NB4 (cell line): ENCODE measurements around the gene TTC21B.
A peak's percentile ranks its signal among the peaks of the same experiment; 100 is the strongest.

Experiments used
- DNase-seq: peaks from one replicate; pipeline ENCODE4 v3.0.0; 2010; ENCODE audit warnings: low read depth
- H3K4me3 ChIP-seq: one replicate; pipeline ENCODE4 v1.5.1; 2011; ENCODE audit warnings: mild to moderate bottlenecking, low read depth, low read length, moderate library complexity
- CTCF ChIP-seq: IDR thresholded peaks from one replicate; pipeline ENCODE4 v1.5.1; 2012; ENCODE audit warnings: low read depth, low read length
- MYC ChIP-seq: IDR thresholded peaks from 2 replicates; pipeline ENCODE4 v1.6.1; 2011; ENCODE audit warnings: low read depth, low read length
- POLR2A ChIP-seq: IDR thresholded peaks from 2 replicates; pipeline ENCODE4 v1.6.1; 2011; ENCODE audit warnings: mild to moderate bottlenecking; ENCODE audit not compliant: insufficient read length; ENCODE audit errors: extremely low read depth
- TF ChIP-seq, protein P1 (sequence below): IDR thresholded peaks from 2 replicates; pipeline ENCODE4 v1.6.1; 2011; ENCODE audit warnings: low read depth, low read length

TTC21B gene

DNA sequence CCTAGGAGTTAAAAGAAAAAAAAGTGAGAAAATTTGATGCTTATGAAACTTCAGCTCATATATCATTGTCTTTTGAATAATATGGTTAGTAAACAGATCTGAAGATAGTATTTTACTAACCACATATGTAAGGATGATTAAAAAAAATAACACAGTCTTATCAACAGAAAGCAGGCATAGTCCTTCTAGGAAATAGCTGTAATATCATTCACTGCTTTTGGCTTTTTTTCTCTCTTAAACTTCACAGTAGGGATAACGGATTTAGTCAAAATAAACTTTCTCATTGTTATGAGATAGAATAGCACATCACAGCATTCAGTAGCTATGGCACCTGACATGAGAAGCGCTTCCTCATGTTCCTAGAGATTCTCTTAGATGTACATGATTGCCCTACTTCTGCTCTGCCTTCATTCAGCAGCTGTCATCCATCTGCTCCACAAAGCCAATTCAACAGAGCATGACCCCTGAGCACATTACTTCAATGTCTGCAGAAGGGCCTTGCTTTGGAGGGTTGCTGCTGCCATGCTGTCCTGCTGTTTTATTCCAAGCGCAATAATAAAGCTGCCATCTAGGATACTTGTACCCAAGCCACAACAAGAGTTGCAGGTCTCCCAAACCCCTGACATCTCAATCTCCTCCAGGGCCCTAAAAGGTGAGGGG lies 67.0 kb downstream of the TTC21B start:
- TF ChIP-seq, protein P1, sequence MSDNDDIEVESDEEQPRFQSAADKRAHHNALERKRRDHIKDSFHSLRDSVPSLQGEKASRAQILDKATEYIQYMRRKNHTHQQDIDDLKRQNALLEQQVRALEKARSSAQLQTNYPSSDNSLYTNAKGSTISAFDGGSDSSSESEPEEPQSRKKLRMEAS = no peak
- TF ChIP-seq MYC (no peak), CTCF (no peak), POLR2A (no peak)
- no peak for DNase-seq
- H3K4me3 ChIP-seq = no peak overlapping the region

DNA sequence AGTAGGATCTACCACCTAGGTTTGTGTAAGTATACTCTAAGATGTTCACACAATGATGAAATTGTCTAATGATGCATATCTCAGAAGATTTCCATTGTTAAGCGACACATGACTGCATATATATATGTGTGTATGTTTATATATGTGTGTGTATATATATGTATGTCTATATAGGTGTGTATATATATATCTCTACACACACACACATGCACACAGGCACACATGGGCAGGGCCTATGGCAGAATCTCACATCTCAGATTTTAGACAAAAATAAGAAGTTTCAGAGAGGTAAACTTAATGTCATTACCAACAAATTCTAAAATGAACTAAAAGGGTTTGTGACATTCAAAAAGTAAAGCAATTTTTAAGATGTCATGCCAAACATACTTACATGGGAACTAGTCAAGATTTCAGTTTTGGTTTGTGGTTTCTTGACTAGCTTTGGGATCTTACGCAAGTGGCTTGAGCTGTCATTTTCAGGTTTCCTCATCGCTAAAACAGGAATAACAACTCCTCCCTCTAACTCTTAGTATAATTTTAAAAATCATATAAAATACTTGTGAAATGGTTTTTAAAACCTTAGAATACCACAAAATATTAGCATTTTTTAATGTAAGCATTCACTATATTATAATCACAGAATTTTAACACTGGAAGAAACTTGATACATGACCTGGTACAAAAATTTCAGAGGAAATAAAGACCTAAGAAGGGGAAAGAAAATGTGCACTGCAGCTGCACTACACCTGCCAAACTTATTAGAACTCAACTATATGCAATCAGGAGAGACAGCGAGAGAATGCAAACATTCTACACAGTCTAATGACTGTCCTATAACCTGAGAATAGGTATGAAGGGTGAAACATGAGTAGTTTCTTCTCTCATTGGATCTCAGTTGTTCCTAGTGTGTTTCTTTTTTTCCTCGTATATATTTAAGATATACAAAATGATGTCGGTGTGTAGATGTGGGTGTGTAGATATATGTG lies 75.7 kb downstream of the TTC21B start:
- peak; percentile 86 for DNase-seq
- TF ChIP-seq CTCF (no peak), MYC (no peak), POLR2A (no peak)
- TF ChIP-seq, protein P1 = no peak
- no peak overlapping the region for H3K4me3 ChIP-seq

GRCh38 chr2:165876712-165877111 lies 76.9 kb downstream of the TTC21B start:
- no peak for TF ChIP-seq MYC
- no peak for TF ChIP-seq CTCF
- TF ChIP-seq, protein P1 = no peak
- TF ChIP-seq POLR2A = no peak
- no peak overlapping the region for H3K4me3 ChIP-seq
- peak; percentile 8 for DNase-seq

- TF ChIP-seq MYC (no peak), POLR2A (no peak), CTCF (no peak)
- TF ChIP-seq, protein P1 = no peak
- H3K4me3 ChIP-seq = no peak overlapping the region
- DNase-seq = no peak
These were observed 77.3 kb downstream of the TTC21B start for GRCh38 chr2:165876269-165876668.

- peak; percentile 71 for DNase-seq
- no peak overlapping the region for H3K4me3 ChIP-seq
- TF ChIP-seq POLR2A (no peak), CTCF (peak; percentile 54)
These were observed 79.0 kb downstream of the TTC21B start for GRCh38 chr2:165874445-165875039.
